ENCODE results near the gene CLEC17A. TPM values are rescaled to one million over a fixed set of nuclear protein-coding genes. Genes with fewer than 3 reads are reported as not detected.

The CLEC17A gene
- total and polyA plus RNA-seq, 7 donors, result 13.7 TPM; not detected in 6

DNA sequence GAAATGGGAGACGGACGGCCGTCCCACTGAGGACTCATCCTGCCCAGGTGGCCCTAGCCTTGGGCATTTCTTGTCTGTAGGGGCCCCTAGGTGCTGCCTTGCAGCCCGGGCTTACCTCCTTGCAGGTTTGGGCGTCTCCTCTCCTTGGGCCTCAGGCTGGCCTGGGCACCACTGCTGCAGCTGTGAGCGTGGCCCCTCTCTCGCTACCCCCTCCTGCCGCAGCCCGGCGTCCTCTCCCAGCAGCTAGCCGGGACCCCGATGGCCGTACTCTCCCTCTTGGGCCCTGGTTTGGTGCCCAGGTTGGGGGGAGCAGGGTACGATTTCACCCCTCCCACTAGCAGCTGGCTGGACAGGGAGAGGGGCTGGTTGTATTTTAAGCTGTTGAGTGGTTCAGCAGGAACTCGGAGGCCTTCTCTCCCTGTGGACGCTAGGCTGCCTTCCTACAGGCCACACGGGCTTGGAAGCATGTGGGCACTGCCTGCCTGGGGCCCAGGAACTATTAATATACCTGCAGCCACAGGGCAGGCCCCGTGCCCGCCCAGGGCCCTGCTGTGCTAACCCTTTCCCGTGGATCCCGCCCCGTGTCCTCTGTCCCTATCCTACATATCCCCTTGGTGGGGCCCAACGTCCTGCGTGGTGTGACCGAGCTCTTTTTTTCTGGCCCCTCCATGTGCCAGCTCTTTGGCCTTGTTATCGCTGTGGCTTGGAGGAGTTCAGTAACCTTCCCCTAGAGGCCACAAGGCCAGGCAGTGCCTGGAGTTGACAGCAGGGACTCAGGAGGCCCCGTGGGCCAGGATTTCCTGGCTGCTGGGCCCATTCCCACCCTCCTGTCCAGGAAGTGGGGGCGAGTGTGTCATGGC is 22.7 kb upstream of the CLEC17A start:
- H3K9me3 ChIP-seq, result no peaks in the 10 kb centered on the region
- H3K36me3 ChIP-seq, result peaks cover 0 to 11% (median 0%) of the 10 kb centered on the region in 4 donors
- TF ChIP-seq POLR2A (IDR thresholded peaks at IDR 0.05), result no peak
- TF ChIP-seq, protein P1, sequence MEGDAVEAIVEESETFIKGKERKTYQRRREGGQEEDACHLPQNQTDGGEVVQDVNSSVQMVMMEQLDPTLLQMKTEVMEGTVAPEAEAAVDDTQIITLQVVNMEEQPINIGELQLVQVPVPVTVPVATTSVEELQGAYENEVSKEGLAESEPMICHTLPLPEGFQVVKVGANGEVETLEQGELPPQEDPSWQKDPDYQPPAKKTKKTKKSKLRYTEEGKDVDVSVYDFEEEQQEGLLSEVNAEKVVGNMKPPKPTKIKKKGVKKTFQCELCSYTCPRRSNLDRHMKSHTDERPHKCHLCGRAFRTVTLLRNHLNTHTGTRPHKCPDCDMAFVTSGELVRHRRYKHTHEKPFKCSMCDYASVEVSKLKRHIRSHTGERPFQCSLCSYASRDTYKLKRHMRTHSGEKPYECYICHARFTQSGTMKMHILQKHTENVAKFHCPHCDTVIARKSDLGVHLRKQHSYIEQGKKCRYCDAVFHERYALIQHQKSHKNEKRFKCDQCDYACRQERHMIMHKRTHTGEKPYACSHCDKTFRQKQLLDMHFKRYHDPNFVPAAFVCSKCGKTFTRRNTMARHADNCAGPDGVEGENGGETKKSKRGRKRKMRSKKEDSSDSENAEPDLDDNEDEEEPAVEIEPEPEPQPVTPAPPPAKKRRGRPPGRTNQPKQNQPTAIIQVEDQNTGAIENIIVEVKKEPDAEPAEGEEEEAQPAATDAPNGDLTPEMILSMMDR (IDR thresholded peaks at IDR 0.05), result no peak
- no peak for TF ChIP-seq POLR2AphosphoS5 (IDR thresholded peaks at IDR 0.05)
- TF ChIP-seq EP300 (IDR thresholded peaks at IDR 0.05), result no peak
- intact Hi-C loops (cut with DNase I), result no loop called here
- no peak overlapping the region for H3K4me3 ChIP-seq
- H3K27ac ChIP-seq, result peak overlapping the region in 2 of 4 donors; percentile 14 to 56
- DNase-seq, result no peak
- no peaks in the 10 kb centered on the region for H3K27me3 ChIP-seq
- peaks cover 0 to 9% (median 7%) of the 10 kb centered on the region in 4 donors for H3K4me1 ChIP-seq
- 77 to 90% methylated on average over 28 of the region's 28 CpGs for WGBS, 2 donors

GRCh38 chr19:14560776-14561108 is 22.1 kb upstream of the CLEC17A start:
- Histone ChIP-seq H3K36me3 (peaks cover 0 to 17% (median 0%) of the 10 kb centered on the region in 4 donors), H3K4me1 (peaks cover 0 to 9% (median 7%) of the 10 kb centered on the region in 4 donors), H3K27ac (peak overlapping the region in 1 of 4 donors; percentile 56), H3K27me3 (no peaks in the 10 kb centered on the region), H3K4me3 (no peak overlapping the region), H3K9me3 (no peaks in the 10 kb centered on the region)
- TF ChIP-seq POLR2A (IDR thresholded peaks at IDR 0.05), result no peak
- DNase-seq, result no peak
- WGBS, 2 donors, result 81 to 90% methylated on average over 6 of the region's 6 CpGs
- intact Hi-C loops (cut with DNase I), result no loop called here

- no peak for TF ChIP-seq POLR2AphosphoS5 (IDR thresholded peaks at IDR 0.05)
- WGBS, 2 donors, result 86 to 87% methylated on average over 8 of the region's 8 CpGs
Measured at GRCh38 chr19:14561249-14561648, 21.6 kb upstream of the CLEC17A start.

GRCh38 chr19:14561847-14562351 is 21.0 kb upstream of the CLEC17A start:
- intact Hi-C loops (cut with DNase I), result no loop called here
- no peak for DNase-seq
- 77 to 83% methylated on average over 22 of the region's 22 CpGs for WGBS, 2 donors
- Histone ChIP-seq H3K4me1 (peaks cover 0 to under 1% (median under 1%) of the 10 kb centered on the region in 4 donors), H3K27me3 (no peaks in the 10 kb centered on the region), H3K9me3 (no peaks in the 10 kb centered on the region), H3K36me3 (peaks cover 0 to 27% (median 4%) of the 10 kb centered on the region in 4 donors), H3K4me3 (no peak overlapping the region), H3K27ac (peak overlapping the region; percentile 27 to 56 (median 34))
- TF ChIP-seq POLR2A (IDR thresholded peaks at IDR 0.05) (no peak), EP300 (IDR thresholded peaks at IDR 0.05) (no peak), POLR2AphosphoS5 (IDR thresholded peaks at IDR 0.05) (no peak)
- TF ChIP-seq, protein P1 (IDR thresholded peaks at IDR 0.05), result no peak

More at GRCh38 chr19:14561249-14561648, 21.6 kb upstream of the CLEC17A start:
- Histone ChIP-seq H3K4me3 (no peak overlapping the region), H3K4me1 (peaks cover 0 to 7% (median 5%) of the 10 kb centered on the region in 4 donors), H3K36me3 (peaks cover 0 to 22% (median 2%) of the 10 kb centered on the region in 4 donors), H3K27ac (peak overlapping the region; percentile 14 to 56 (median 34)), H3K27me3 (no peaks in the 10 kb centered on the region), H3K9me3 (no peaks in the 10 kb centered on the region)
- intact Hi-C loops (cut with DNase I), result no loop called here
- no peak for DNase-seq

DNA sequence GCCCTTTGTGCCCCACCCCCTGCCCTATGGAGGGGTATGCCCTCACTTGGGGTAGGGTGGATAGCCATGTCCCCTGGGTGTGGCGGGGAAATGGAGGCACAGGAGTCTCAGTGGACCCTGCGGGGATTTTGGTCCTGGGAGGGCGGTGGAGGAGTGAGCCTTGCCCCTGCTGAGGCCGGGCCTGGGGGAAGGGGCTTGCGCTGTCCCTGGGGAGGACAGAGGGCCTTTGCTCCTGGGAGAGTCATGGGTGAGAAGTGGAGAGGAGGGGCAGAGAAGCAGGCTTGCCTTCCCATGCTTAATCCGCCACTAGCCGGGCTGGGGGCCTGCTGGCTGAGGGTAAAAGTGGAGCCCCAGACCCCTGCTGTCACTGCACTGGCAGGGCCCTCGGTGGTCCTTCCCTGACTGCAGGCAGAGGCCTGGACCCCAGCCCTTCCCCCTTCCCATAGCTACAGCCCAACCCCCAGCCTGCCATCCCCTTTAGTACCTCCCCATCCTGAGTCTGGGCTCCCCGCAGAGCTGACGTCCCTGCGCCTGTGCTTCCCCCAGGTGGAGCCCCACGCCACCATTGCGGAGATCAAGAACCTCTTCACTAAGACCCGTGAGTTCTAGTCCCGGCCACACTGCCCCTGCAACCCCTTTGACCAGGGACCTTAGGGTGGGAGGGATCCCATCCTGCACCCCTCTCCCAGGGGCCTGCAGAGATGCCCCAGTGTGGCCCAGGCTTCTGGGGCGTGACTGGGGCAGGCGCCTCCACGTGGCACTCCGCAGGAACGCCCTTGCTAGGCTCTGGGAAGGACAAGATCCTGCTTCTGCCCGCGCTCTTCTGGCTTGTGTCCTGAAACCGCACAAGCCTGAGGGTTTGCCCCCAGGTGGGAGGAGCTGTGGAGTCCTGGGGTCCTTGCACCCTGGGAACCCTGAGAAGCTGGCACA is 20.0 kb upstream of the CLEC17A start:
- WGBS, 2 donors, result 90 to 92% methylated on average over 23 of the region's 23 CpGs
- H3K27me3 ChIP-seq, result no peaks in the 10 kb centered on the region

More for the DNA sequence above, 20.0 kb upstream of the CLEC17A start:
- H3K4me3 ChIP-seq, result no peak overlapping the region
- no peak for DNase-seq
- H3K36me3 ChIP-seq, result peaks cover 0 to 34% (median 5%) of the 10 kb centered on the region in 4 donors
- peak overlapping the region; percentile 27 to 56 (median 34) for H3K27ac ChIP-seq
- TF ChIP-seq POLR2A (IDR thresholded peaks at IDR 0.05) (no peak), EP300 (IDR thresholded peaks at IDR 0.05) (no peak), POLR2AphosphoS5 (IDR thresholded peaks at IDR 0.05) (no peak)
- TF ChIP-seq, protein P1 (IDR thresholded peaks at IDR 0.05), result no peak
- no peaks in the 10 kb centered on the region for H3K9me3 ChIP-seq
- H3K4me1 ChIP-seq, result no peaks in the 10 kb centered on the region
- intact Hi-C loops (cut with DNase I), result no loop called here
